ENCODE data around the gene THSD4. TPM values are rescaled to one million over a fixed set of nuclear protein-coding genes. Genes with fewer than 3 reads are reported as not detected.

THSD4 gene
- total and polyA plus RNA-seq, 7 donors: 1.4 to 7.8 (median 2.2) TPM

DNA sequence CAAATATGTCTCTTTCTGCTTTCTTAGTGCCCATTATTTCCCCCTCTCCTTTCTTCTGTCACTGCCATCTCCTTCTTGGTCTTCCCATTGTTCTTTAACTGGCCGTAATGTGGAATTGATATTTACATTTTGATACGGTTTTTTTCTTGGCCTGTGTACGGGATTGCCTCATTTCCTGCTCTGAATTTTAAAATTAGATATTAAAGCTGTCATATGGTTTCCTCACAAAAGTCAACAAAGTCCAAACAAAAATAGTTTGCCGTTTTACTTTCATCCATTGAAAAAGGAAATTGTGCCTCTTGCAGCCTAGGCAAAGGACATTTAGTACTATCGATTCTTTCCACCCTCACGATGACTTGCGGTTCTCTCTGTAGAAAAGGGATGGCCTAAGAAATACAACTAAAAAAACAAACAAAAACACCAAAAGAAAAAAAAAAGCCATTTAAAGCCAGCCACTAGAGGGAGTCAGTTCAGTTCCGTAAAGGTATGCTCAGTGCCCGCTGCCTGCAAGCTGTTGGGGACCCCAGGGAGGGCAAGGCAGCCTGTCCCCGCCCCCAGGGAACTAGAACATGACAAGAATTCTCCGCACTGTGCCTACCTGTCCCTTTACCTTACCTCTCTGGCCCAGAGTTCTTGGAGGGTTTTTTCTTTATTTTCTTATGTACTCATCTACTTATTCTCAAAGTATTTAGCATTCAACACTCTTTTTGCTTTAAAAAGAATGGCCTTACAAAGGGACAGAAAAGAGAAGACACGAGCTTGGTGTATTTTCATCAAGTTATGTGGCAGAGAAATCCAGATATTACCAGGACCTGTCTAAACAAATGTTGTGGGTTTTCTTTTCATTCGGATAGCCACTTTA is 665.1 kb downstream of the THSD4 start:
- no peak overlapping the region for H3K4me3 ChIP-seq
- 19 to 20% methylated on average over 13 of the region's 13 CpGs for WGBS, 2 donors
- H3K4me1 ChIP-seq: no peaks in the 10 kb centered on the region
- no peaks in the 10 kb centered on the region for H3K27me3 ChIP-seq
- H3K9me3 ChIP-seq: no peaks in the 10 kb centered on the region
- intact Hi-C loops (cut with DNase I): loop anchor here (2.0 kb wide), 1 partner anchor 374 kb away; no protein-coding TSS in a partner anchor
- TF ChIP-seq, protein P1, sequence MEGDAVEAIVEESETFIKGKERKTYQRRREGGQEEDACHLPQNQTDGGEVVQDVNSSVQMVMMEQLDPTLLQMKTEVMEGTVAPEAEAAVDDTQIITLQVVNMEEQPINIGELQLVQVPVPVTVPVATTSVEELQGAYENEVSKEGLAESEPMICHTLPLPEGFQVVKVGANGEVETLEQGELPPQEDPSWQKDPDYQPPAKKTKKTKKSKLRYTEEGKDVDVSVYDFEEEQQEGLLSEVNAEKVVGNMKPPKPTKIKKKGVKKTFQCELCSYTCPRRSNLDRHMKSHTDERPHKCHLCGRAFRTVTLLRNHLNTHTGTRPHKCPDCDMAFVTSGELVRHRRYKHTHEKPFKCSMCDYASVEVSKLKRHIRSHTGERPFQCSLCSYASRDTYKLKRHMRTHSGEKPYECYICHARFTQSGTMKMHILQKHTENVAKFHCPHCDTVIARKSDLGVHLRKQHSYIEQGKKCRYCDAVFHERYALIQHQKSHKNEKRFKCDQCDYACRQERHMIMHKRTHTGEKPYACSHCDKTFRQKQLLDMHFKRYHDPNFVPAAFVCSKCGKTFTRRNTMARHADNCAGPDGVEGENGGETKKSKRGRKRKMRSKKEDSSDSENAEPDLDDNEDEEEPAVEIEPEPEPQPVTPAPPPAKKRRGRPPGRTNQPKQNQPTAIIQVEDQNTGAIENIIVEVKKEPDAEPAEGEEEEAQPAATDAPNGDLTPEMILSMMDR (IDR thresholded peaks at IDR 0.05): peak in 3 of 4 experiments; percentile 27 to 59 (median 48)
- no peak for TF ChIP-seq POLR2A (IDR thresholded peaks at IDR 0.05)
- no peak overlapping the region for H3K27ac ChIP-seq
- DNase-seq: no peak
- H3K36me3 ChIP-seq: no peaks in the 10 kb centered on the region

DNA sequence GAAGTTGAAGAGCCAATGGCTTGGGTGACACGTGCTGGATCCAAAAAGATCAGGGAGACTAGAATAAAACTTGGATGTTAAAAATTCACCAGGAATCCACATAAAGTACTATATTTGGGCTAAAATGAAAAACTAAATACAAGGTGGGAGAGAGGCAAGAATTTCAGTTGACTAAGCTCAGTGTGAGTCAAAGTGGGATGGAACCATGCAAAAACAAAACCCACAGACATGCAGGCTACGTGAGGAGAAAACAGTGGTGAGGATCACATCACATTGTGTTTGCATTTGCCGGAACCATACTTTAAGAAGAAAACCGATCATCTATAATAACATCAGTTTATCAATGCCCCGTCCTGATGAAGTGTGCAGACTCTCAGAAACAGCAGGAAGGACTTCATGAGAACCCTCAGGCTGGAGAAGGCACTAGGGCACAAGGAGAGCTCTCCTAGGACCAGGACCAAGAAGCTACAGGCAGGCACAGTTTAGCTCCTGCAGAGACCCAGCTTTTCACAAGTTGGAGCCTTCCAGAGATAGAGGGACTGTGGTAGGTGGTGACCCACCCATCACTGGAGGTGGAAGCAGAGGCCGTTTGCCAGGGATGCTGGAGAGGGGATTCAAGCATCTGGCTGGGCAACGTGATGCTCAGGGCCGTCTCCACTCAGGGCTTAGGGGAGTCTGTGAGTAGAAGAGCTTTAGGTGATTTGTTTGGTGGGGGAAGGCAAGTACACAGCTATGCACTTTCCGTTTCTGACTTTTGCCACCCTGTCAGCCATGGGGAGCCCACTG is 666.1 kb downstream of the THSD4 start:
- H3K4me1 ChIP-seq: no peaks in the 10 kb centered on the region
- H3K27ac ChIP-seq: no peak overlapping the region
- TF ChIP-seq POLR2A (IDR thresholded peaks at IDR 0.05) (no peak), POLR2AphosphoS5 (IDR thresholded peaks at IDR 0.05) (no peak), EP300 (IDR thresholded peaks at IDR 0.05) (no peak)
- TF ChIP-seq, protein P1 (IDR thresholded peaks at IDR 0.05): no peak
- no peaks in the 10 kb centered on the region for H3K27me3 ChIP-seq
- WGBS, 2 donors: 83 to 87% methylated on average over 9 of the region's 9 CpGs
- H3K4me3 ChIP-seq: no peak overlapping the region
- H3K36me3 ChIP-seq: no peaks in the 10 kb centered on the region
- intact Hi-C loops (cut with DNase I): loop anchor here (2.0 kb wide), 1 partner anchor 373 kb away; no protein-coding TSS in a partner anchor
- no peak for DNase-seq
- no peaks in the 10 kb centered on the region for H3K9me3 ChIP-seq

DNA sequence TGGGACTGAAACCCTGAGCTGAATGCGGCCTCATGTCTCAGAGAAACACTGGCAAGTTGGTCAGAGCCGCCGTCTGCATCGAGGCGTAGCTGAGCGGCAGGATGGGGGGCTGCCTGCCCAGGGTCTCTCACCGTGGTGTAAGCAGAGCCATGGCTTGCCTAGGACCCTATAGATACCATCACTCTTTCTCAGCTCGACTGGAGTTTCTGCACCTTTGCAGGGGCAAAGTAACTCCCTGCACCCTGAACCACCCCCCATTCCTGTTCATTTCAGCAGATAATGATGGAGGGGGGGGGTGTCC is 666.6 kb downstream of the THSD4 start:
- Histone ChIP-seq H3K27ac (no peak overlapping the region), H3K4me1 (no peaks in the 10 kb centered on the region), H3K9me3 (no peaks in the 10 kb centered on the region), H3K27me3 (no peaks in the 10 kb centered on the region), H3K4me3 (no peak overlapping the region), H3K36me3 (no peaks in the 10 kb centered on the region)
- intact Hi-C loops (cut with DNase I): loop anchor here (2.0 kb wide), 1 partner anchor 373 kb away; no protein-coding TSS in a partner anchor
- 90 to 91% methylated on average over 8 of the region's 8 CpGs for WGBS, 2 donors
- DNase-seq: no peak
- TF ChIP-seq EP300 (IDR thresholded peaks at IDR 0.05) (no peak), POLR2A (IDR thresholded peaks at IDR 0.05) (no peak), POLR2AphosphoS5 (IDR thresholded peaks at IDR 0.05) (no peak)
- TF ChIP-seq, protein P1 (IDR thresholded peaks at IDR 0.05): no peak

DNA sequence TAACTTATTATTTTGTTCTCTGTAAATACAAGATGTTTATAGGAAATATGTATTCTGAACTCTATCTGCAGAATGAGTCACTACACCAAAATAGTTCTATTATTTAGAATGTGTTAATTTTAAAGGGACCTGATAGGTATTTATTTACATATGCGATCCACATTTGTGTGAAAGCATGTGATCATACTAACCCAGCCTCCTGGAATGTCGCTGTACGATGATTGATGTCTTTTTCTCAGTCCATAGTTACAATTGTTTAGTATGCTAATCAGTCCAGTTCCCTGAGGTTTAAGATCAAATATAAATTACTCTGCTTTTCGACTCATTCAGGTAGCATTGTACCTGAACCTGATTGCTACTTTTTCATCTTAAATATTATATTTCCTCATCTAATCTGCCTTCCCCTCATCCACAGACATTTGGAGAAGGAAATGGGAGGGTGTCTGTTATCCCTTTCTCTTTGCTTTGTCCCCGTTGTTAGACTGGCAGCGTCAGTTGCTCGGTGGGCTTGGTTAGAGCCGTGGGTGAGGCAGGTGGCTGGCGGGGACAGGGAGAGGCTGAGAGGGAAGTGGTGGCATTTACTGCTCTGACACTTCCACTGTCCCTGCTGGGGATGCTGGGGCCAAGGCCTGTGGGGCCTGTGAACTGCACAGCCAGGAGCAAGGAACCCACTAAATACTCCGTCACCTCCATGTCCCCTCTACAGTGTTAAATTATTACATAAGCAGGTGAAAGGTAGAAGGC is 667.3 kb downstream of the THSD4 start:
- H3K9me3 ChIP-seq: no peaks in the 10 kb centered on the region
- H3K4me1 ChIP-seq: no peaks in the 10 kb centered on the region
- no peak overlapping the region for H3K27ac ChIP-seq

More for the DNA sequence above, 667.3 kb downstream of the THSD4 start:
- Histone ChIP-seq H3K27me3 (no peaks in the 10 kb centered on the region), H3K36me3 (no peaks in the 10 kb centered on the region), H3K4me3 (no peak overlapping the region)
- WGBS, 2 donors: 58 to 73% methylated on average over 10 of the region's 10 CpGs
- no peak for DNase-seq
- TF ChIP-seq POLR2AphosphoS5 (IDR thresholded peaks at IDR 0.05) (no peak), EP300 (IDR thresholded peaks at IDR 0.05) (no peak), POLR2A (IDR thresholded peaks at IDR 0.05) (no peak)
- TF ChIP-seq, protein P1 (IDR thresholded peaks at IDR 0.05): no peak
- intact Hi-C loops (cut with DNase I): no loop called here

All from sigmoid colon (tissue), 7 donors.